Adrenal gland (tissue), 12 donors: ENCODE data around the gene MC5R. TPM values are rescaled to one million over a fixed set of nuclear protein-coding genes. Genes with fewer than 3 reads are reported as not detected.

Source experiments
- DNase-seq, 7 donors: peaks; one replicate each; pipeline ENCODE4 v3.0.0-alpha.2; 2019 to 2020
- H3K27ac ChIP-seq, 5 donors: fragments of 200-600 bp; sonication (generic) in 4 of 5; 1 replicate in 3 of 5; 2 replicates in 2 of 5; pipeline versions ENCODE4 v1.5.1 to v1.8.0; 2016 to 2020; ENCODE audit warnings: mild to moderate bottlenecking in 1 of 5
- H3K27me3 ChIP-seq: fragments of 200-600 bp; 2 replicates; pipeline ENCODE4 v1.8.0; 2021
- H3K36me3 ChIP-seq, 2 donors: fragments of 200-600 bp; replicated peaks in 1 of 2; 1 replicate in 1 of 2; 2 replicates in 1 of 2; pipeline versions ENCODE4 v1.5.1 to v1.8.0; 2018 to 2022
- H3K4me1 ChIP-seq, 2 donors: fragments of 200-600 bp; replicated peaks in 1 of 2; 1 replicate in 1 of 2; 2 replicates in 1 of 2; pipeline versions ENCODE4 v1.5.1 to v1.8.0; 2018 to 2021
- H3K4me3 ChIP-seq, 4 donors: fragments of 200-600 bp; sonication (generic) in 3 of 4; one replicate each; pipeline ENCODE4 v1.5.1; 2016 to 2018
- H3K9me3 ChIP-seq, 3 donors: fragments of 200-600 bp; sonication (generic) in 1 of 3; replicated peaks in 1 of 3; 1 replicate in 2 of 3; 2 replicates in 1 of 3; pipeline versions ENCODE4 v1.5.1 to v1.8.0; 2016 to 2021
- CTCF ChIP-seq, 6 experiments: fragments of 450-650 bp in 4 of 6; fragments of 200-600 bp in 2 of 6; sonication (generic) in 1 of 6; IDR thresholded peaks; 1 replicate in 5 of 6; 2 replicates in 1 of 6; pipeline versions ENCODE4 v1.5.1 to v1.8.0; 2016 to 2021; ENCODE audit warnings: antibody characterized with exemption in 6 of 6, mild to moderate bottlenecking in 2 of 6, moderate library complexity in 1 of 6
- POLR2A ChIP-seq, 2 donors: fragments of 450-650 bp; IDR thresholded peaks; one replicate each; pipeline ENCODE4 v1.6.1; 2017; ENCODE audit warnings: antibody characterized with exemption in 2 of 2, mild to moderate bottlenecking in 2 of 2, moderate library complexity in 1 of 2
- WGBS, 4 donors: extraction: QIAGEN DNeasy Blood & Tissue Kit in 2 of 4; methylation state at CpG; one replicate each; pipeline versions ENCODE4 v1.1.5 to v1.1.7; 2013 to 2017; 5-methylcytosine and 5-hydroxymethylcytosine counted together
- intact Hi-C, 2 donors: fragments of 100-400 bp; cut with DNase I; formaldehyde crosslinking; loops; one replicate each; pipeline versions ENCODE4 v1.14.1 to v1.15.0; 2022 to 2023
- polyA plus RNA-seq, 3 donors: library from polyadenylated mRNA; stranded (reverse); fragments of 200-250 nt in 2 of 3; fragments of 350-450 nt in 1 of 3; fragmentation: Illumina TruSeq in 1 of 3; extraction: RNeasy Lipid Tissue Mini Kit (QIAGEN cat#74804) in 1 of 3; gene quantifications; one replicate each; pipeline ENCODE4 v1.2.3, GENCODE V29; 2013 to 2014
- total RNA-seq, 9 donors: library from RNA; depleted of rRNA in 4 of 9; stranded (reverse); fragments of >200 nt in 4 of 9; fragments of 120-200 nt in 1 of 9; fragmentation: NEBNext Ultra II Directional in 1 of 9; extraction: Animal tissue kit (Norgen Biotek cat#: 25700) in 1 of 9; gene quantifications; one replicate each; pipeline versions ENCODE4 v1.1.0 to v1.2.4, GENCODE V29; 2013 to 2023
- donor health status: healthy with polysubstance abuse.
- donor health status: Bipolar disorder and iron deficiency.
- donor health status: DM: yes; HTN: yes; CAD: no.
- donor health status: DM: no; HTN: no; CAD: no.
- donor health status: DM: no; HTN: no; CAD: no.
- donor health status: DM: yes; HTN: yes; CAD: no.

Gene MC5R
- total and polyA plus RNA-seq, 12 donors = 0.06 to 0.32 (median 0.18) TPM; not detected in 7

GRCh38 chr18:13796515-13796914, 27.4 kb upstream of the MC5R start:
- Histone ChIP-seq H3K36me3 (no peaks in the 10 kb centered on the region), H3K27me3 (peaks cover 7% of the 10 kb centered on the region), H3K27ac (no peak overlapping the region), H3K9me3 (no peaks in the 10 kb centered on the region), H3K4me1 (no peaks in the 10 kb centered on the region), H3K4me3 (no peak overlapping the region)
- no peak for DNase-seq
- intact Hi-C loops = no loop called here
- WGBS, 4 donors = 72 to 76% (median 74%) methylated on average over 12 to 14 of the region's 14 CpGs
- TF ChIP-seq CTCF (IDR thresholded peaks at IDR 0.05) (no peak), POLR2A (IDR thresholded peaks at IDR 0.05) (no peak)

- DNase-seq = peak in 1 of 7 donors; percentile 8
- peaks cover 7% of the 10 kb centered on the region for H3K27me3 ChIP-seq
- H3K4me3 ChIP-seq = no peak overlapping the region
- no peaks in the 10 kb centered on the region for H3K9me3 ChIP-seq
- H3K4me1 ChIP-seq = no peaks in the 10 kb centered on the region
- no peaks in the 10 kb centered on the region for H3K36me3 ChIP-seq
- intact Hi-C loops = no loop called here
- H3K27ac ChIP-seq = no peak overlapping the region
- WGBS, 4 donors = 59 to 70% (median 61%) methylated on average over 3 of the region's 3 CpGs
- TF ChIP-seq POLR2A (IDR thresholded peaks at IDR 0.05) (no peak), CTCF (IDR thresholded peaks at IDR 0.05) (no peak)
These were observed 26.8 kb upstream of the MC5R start for GRCh38 chr18:13797157-13797611.

GRCh38 chr18:13799396-13799795, 24.6 kb upstream of the MC5R start:
- intact Hi-C loops = no loop called here
- no peak overlapping the region for H3K4me3 ChIP-seq
- no peaks in the 10 kb centered on the region for H3K4me1 ChIP-seq
- H3K9me3 ChIP-seq = no peaks in the 10 kb centered on the region
- H3K36me3 ChIP-seq = no peaks in the 10 kb centered on the region
- 88 to 93% (median 90%) methylated on average over 7 to 11 of the region's 11 CpGs for WGBS, 4 donors
- DNase-seq = no peak
- no peak for TF ChIP-seq CTCF (IDR thresholded peaks at IDR 0.05)
- TF ChIP-seq POLR2A (IDR thresholded peaks at IDR 0.05) = no peak
- peaks cover 11% of the 10 kb centered on the region for H3K27me3 ChIP-seq
- H3K27ac ChIP-seq = no peak overlapping the region

GRCh38 chr18:13800505-13801259, 23.3 kb upstream of the MC5R start:
- Histone ChIP-seq H3K27me3 (peaks cover 18% of the 10 kb centered on the region), H3K36me3 (no peaks in the 10 kb centered on the region), H3K9me3 (no peaks in the 10 kb centered on the region), H3K4me3 (peak overlapping the region in 1 of 4 donors; percentile 30), H3K27ac (no peak overlapping the region), H3K4me1 (no peaks in the 10 kb centered on the region)
- peak; percentile 57 to 71 (median 69) for DNase-seq
- WGBS, 4 donors = 13 to 24% (median 17%) methylated on average over 12 to 30 of the region's 30 CpGs
- TF ChIP-seq CTCF (IDR thresholded peaks at IDR 0.05) (peak; percentile 7 to 52 (median 38)), POLR2A (IDR thresholded peaks at IDR 0.05) (no peak)
- intact Hi-C loops = no loop called here
